HAP-1 (cell line): Measurements from ENCODE around the gene HP1BP3.

Source experiments
- DNase-seq, 2 experiments: peaks; one replicate each; pipeline ENCODE4 v3.0.0-alpha.2; 2016 to 2020; ENCODE audit warnings: low spot score in 2 of 2
- H3K27me3 ChIP-seq: fragments of 250-450 bp; sonication (Bioruptor Pico); 2 replicates; pipeline ENCODE4 v1.5.1; 2020; ENCODE audit warnings: low read depth, mild to moderate bottlenecking, moderate library complexity
- H3K36me3 ChIP-seq: fragments of 250-450 bp; sonication (Bioruptor Pico); replicated peaks from 2 replicates; pipeline ENCODE4 v1.5.1; 2020; ENCODE audit warnings: mild to moderate bottlenecking
- H3K4me1 ChIP-seq: fragments of 250-450 bp; sonication (Bioruptor Pico); 2 replicates; pipeline ENCODE4 v1.5.1; 2020; ENCODE audit warnings: mild to moderate bottlenecking
- H3K4me3 ChIP-seq: fragments of 250-450 bp; sonication (Bioruptor Pico); 2 replicates; pipeline ENCODE4 v1.5.1; 2020; ENCODE audit warnings: mild to moderate bottlenecking, moderate library complexity
- H3K9me3 ChIP-seq: fragments of 250-450 bp; sonication (Bioruptor Pico); 2 replicates; pipeline ENCODE4 v1.5.1; 2020; ENCODE audit warnings: mild to moderate bottlenecking, moderate library complexity
- in situ Hi-C: fragments of 300-500 bp; cut with MboI; formaldehyde crosslinking; loops from 3 replicates; pipeline ENCODE4 v1.14.3; 2020; ENCODE audit warnings: low sequenced_read_pairs, inconsistent platforms, mixed read lengths

Gene HP1BP3

GRCh38 chr1:20693623-20694022, 93.5 kb downstream of the HP1BP3 start:
- Histone ChIP-seq H3K9me3 (no peaks in the 10 kb centered on the region), H3K27me3 (no peaks in the 10 kb centered on the region)

More at GRCh38 chr1:20693623-20694022, 93.5 kb downstream of the HP1BP3 start:
- H3K36me3 ChIP-seq, result no peaks in the 10 kb centered on the region
- no peak overlapping the region for H3K4me3 ChIP-seq
- H3K4me1 ChIP-seq, result peaks cover 19% of the 10 kb centered on the region
- in situ Hi-C loops, result no loop called here
- no peak for DNase-seq
